ENCODE data around the gene KIAA0930.

KIAA0930 gene

DNA sequence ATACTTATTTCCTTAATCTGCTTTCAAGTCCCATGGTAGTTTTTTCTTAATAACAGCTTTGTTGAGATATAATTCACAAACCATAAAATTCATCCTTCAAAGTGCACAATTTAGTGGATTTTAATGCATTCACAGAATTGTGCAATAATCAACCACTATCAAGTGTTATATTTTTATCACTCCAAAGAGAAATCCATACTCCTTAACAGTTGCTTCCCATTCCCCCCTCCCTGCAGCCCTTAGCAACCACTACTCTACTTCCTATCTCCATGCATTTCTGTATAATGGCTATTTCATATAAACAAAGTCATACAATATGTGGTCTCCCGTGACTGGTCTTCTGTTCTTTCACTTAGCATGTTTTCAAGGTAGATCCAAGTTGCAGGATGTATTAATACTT is 95.8 kb downstream of the KIAA0930 start:
- DNase-seq (ENCODE audit: low read depth in 2 of 2, low spot score in 1 of 2) = no peak

GRCh38 chr22:45142376-45142775 is 98.3 kb downstream of the KIAA0930 start:
- no peak for DNase-seq (ENCODE audit: low read depth in 2 of 2, low spot score in 1 of 2)
